Measurements from ENCODE around the gene FAIM. TPM values are rescaled to one million over a fixed set of nuclear protein-coding genes. Genes with fewer than 3 reads are reported as not detected.
A peak's percentile ranks its signal among the peaks of the same experiment; 100 is the strongest.

The FAIM gene
- total and polyA plus RNA-seq, 11 donors = 2.0 to 7.2 (median 3.9) TPM

GRCh38 chr3:138642927-138643253, 34.3 kb downstream of the FAIM start:
- no peak for TF ChIP-seq CTCF (IDR thresholded peaks at IDR 0.05)
- TF ChIP-seq POLR2A (IDR thresholded peaks at IDR 0.05) = no peak
- no peaks in the 10 kb centered on the region for H3K27me3 ChIP-seq
- peaks cover 0 to 91% (median 41%) of the 10 kb centered on the region in 12 donors for H3K9me3 ChIP-seq
- no peak for DNase-seq
- no peaks in the 10 kb centered on the region for H3K36me3 ChIP-seq
- WGBS, 4 donors = 97 to 99% (median 98%) methylated on average over 1 of the region's 1 CpG
- no peak overlapping the region for H3K4me3 ChIP-seq
- H3K4me1 ChIP-seq = no peaks in the 10 kb centered on the region
- no peak for ATAC-seq
- H3K27ac ChIP-seq = no peak overlapping the region
- intact Hi-C loops (cut with DNase I) = no loop called here

GRCh38 chr3:138646008-138646407, 37.4 kb downstream of the FAIM start:
- no peaks in the 10 kb centered on the region for H3K4me1 ChIP-seq
- no peak for ATAC-seq
- no peak for DNase-seq
- intact Hi-C loops (cut with DNase I) = no loop called here
- H3K27me3 ChIP-seq = no peaks in the 10 kb centered on the region
- no peak overlapping the region for H3K27ac ChIP-seq
- no peak for TF ChIP-seq CTCF (IDR thresholded peaks at IDR 0.05)
- TF ChIP-seq POLR2A (IDR thresholded peaks at IDR 0.05) = no peak
- peaks cover 0 to 74% (median 41%) of the 10 kb centered on the region in 12 donors for H3K9me3 ChIP-seq
- H3K36me3 ChIP-seq = peaks cover 0 to 27% (median 20%) of the 10 kb centered on the region in 9 donors
- H3K4me3 ChIP-seq = no peak overlapping the region

- DNase-seq (no peak), ATAC-seq (no peak)
- Histone ChIP-seq H3K4me3 (no peak overlapping the region), H3K36me3 (peaks cover 0 to 31% (median 22%) of the 10 kb centered on the region in 9 donors), H3K4me1 (no peaks in the 10 kb centered on the region), H3K27me3 (no peaks in the 10 kb centered on the region), H3K27ac (no peak overlapping the region), H3K9me3 (peaks cover 0 to 69% (median 41%) of the 10 kb centered on the region in 12 donors)
- intact Hi-C loops (cut with DNase I) = no loop called here
- TF ChIP-seq POLR2A (IDR thresholded peaks at IDR 0.05) = no peak
- TF ChIP-seq CTCF (IDR thresholded peaks at IDR 0.05) = no peak
Measured at GRCh38 chr3:138646513-138646912, 37.9 kb downstream of the FAIM start.

DNA sequence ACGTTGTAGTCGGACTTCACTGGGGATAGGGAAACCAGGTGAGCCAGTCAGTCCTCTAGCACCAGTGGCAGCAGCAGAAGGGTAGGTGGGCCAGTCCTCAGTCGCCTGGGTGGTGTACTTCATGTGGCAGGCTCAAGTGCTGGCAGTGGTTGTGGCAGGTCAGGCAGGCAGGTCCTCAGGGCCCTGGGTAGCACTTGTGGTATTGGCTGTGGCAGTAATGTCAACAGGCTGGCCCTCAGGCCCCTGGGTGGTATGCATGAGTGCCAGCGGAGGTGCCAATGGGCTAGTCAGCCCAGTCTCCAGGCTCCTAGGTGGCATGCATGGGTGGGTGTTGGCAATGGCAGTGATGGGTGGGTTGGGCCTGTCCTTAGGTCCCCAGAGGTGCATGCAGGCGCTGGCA, 40.6 kb downstream of the FAIM start:
- ATAC-seq (peak in 1 of 4 donors; percentile 15), DNase-seq (no peak)
- peaks cover 0 to 45% (median 29%) of the 10 kb centered on the region in 12 donors for H3K9me3 ChIP-seq
- WGBS, 4 donors = 95 to 100% (median 98%) methylated on average over 3 to 5 of the region's 5 CpGs
- no peak overlapping the region for H3K27ac ChIP-seq
- H3K27me3 ChIP-seq = no peaks in the 10 kb centered on the region
- H3K4me1 ChIP-seq = no peaks in the 10 kb centered on the region
- intact Hi-C loops (cut with DNase I) = no loop called here
- peaks cover 0 to 53% (median 47%) of the 10 kb centered on the region in 9 donors for H3K36me3 ChIP-seq
- no peak for TF ChIP-seq CTCF (IDR thresholded peaks at IDR 0.05)
- TF ChIP-seq POLR2A (IDR thresholded peaks at IDR 0.05) = no peak
- H3K4me3 ChIP-seq = no peak overlapping the region
